Activated CD8-positive, alpha-beta memory T cell treated with anti-CD3 and anti-CD28 coated beads for 48 hours (primary cell): Measurements from ENCODE around the gene EGF.
"Not testable (repeated sequence)": the region's sequence is repeated elsewhere in the genome, so short reads cannot be mapped to it uniquely, and the experiment has no call there.

ENCODE experiments used
- DNase-seq, 3 experiments: peaks; one replicate each; pipeline ENCODE4 v3.0.0-alpha.2; 2020; ENCODE audit warnings: low read depth in 2 of 3, low spot score in 2 of 3

The EGF gene

DNA sequence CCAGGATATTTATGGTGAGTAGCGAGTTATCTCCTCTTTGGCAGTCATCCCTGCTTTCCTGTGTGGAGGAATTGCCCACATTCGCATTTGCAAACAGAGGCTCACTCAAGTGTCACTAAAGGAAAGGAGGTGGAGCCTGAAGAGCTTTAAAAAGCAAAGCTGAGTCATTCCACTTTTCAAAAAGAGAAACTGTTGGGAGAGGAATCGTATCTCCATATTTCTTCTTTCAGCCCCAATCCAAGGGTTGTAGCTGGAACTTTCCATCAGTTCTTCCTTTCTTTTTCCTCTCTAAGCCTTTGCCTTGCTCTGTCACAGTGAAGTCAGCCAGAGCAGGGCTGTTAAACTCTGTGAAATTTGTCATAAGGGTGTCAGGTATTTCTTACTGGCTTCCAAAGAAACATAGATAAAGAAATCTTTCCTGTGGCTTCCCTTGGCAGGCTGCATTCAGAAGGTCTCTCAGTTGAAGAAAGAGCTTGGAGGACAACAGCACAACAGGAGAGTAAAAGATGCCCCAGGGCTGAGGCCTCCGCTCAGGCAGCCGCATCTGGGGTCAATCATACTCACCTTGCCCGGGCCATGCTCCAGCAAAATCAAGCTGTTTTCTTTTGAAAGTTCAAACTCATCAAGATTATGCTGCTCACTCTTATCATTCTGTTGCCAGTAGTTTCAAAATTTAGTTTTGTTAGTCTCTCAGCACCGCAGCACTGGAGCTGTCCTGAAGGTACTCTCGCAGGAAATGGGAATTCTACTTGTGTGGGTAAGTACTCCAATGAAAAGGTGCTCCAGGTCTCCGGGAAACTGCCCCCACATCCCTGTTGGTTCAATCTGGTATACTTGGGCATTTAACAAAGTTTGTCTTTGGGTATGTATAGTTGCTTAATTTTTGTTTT, at the start of gene EGF:
Gene EGF, plus strand, starts transcription at position 178 of the 890 bp plus-strand sequence. Its CDS starts 453 bp downstream, at position 631.
- no peak for DNase-seq

DNA sequence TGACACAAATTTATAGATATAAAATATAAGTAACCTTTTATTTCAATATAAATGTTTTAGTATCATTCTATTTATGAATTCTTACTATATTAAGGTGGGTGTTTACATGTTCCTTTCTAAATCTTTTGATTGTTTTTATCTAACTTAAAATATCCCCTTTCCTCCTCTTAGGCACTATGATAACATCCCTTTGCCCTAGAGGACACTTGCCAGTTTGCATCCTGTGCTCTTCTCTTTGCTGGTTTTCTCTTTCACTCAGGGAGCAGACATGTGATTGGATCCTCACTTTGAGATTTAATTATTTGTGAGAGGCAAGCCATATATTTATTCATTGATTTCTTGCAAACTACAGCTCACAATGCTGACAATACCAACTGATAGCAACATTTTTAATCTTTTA, 48.5 kb upstream of the EGF start:
- DNase-seq, result no peak

DNA sequence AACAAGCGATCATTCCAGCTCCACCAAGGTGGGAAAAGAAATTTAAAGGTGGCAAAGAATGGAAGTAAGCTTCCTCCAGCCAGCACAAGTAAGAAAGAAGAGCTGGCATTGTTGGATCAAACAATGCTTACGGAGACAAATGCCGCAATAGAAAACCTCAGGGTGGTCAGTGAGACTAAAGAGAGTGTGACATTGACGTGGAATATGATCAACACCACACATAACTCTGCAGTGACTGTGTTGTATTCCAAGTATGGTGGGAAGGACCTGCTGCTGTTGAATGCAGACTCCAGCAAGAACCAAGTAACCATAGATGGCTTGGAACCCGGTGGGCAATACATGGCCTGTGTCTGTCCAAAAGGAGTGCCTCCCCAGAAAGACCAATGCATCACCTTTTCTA, 42.6 kb upstream of the EGF start:
- DNase-seq, result no peak

DNA sequence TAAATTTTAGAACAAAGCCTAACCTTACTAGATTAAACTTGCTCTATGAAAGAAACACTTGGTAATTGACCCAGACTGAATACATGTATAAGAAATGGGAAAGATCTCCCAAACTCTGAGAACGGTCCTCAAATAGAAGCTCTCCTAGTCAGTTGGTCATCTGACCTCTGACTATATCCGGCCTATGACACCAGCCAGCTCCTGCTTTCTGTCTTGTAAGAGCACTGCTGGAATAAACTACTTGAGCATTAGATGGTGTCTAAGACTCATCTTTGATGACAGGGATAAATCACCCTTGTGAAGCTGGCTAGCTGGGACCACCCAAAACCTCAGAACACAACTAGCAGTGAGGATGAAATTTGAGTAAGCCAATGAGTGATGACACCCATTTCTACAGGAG, 40.6 kb upstream of the EGF start:
- DNase-seq, result no peak

DNA sequence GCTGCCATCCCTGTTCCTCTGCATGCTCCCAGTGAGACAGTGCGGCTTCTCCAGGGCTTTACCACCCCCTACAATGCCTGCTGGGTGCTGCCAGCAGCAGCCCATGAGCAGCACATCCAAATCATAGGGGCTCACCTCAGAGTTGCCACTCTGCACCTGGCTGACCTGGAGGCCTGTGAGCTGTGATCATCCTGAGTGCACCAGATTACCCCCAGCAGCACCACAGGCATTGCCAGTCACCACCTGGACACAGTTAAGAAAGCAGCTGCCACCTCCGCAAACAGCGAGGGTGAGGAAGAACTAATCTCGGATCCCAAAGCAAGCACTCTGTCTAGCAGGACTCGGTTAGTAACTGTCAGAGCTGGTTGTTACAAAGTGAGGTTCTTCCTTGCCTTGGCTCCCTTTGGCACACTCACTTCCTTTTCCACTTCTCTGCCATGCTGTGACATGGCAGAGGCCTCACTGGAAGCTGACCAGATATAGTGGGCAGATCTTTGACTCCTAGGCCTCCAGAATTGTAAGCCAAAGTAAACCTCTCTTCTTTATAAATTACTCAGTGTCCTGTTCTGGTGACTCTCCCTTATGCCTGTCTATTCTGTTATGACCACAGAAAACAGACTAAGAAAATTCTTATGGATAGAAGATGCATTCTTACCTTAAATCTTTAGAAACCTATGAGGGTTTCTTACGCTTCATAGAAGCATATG, 39.6 kb upstream of the EGF start:
- DNase-seq, result no peak

DNA sequence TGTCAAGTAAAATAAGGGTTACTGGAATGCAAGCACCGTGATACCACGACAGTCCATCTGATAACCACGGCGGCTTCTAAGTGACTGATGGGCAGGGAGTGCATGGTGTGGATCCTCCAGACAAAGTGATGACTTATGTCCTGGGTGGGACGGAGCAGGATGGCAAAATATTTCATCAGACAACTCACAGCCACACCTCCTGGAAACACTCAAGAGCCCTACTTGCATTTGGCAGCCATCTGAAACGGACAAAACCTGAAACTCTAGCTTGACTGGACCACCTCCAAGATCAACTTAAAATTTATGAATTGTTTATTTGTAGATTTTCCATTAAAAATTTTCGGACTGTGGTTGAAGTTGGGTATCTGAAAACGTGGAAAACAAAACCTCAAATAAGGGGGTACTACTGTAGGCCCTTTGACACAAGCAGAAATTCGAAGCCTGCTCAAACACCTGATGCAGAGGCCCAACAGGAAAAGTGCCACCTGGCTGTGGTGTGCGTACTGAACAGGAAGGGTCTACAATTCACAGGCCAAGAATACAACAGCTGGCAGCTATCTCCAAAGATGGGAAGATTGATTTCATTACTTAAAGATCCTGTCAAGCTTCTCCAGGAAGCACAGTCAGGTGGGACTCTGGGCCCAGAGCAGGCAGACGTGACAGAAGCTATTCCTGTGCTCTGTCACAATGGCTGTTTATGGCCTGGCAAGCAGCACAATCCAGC, 38.7 kb upstream of the EGF start:
- no peak for DNase-seq

DNA sequence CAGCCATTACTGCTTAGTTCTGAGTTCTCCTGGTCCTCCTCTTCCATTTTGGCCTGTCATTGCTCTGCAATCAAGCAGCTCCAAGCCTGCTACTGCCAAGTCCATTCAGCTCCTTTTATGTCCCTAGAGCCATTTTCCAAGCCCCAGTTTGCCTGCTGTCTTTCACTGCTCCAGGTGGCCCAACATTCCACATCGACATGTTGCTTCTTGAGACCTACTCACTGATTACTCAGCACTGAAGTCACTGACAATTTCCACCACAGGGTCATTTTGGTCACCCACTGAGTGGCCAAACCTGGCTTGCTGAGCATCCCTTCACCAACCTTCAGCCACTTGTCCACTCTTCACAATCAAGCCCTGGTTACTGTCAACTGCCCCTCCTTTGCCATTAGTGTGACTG, 37.6 kb upstream of the EGF start:
- DNase-seq, result no peak

DNA sequence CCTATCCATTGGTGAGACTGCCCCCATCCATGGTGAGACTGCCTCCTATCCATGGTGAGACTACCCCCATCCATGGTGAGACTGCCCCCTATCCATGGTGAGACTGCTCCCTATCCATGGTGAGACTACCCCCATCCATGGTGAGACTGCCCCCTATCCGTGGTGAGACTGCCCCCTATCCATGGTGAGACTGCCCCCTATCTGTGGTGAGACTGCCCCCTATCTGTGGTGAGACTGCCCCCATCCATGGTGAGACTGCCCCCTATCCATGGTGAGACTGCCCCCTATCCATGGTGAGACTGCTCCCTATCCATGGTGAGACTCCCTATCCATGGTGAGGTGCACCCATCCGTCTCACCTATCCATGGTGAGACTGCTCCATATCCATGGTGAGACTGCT, 37.1 kb upstream of the EGF start:
- DNase-seq, result not testable (repeated sequence)

DNA sequence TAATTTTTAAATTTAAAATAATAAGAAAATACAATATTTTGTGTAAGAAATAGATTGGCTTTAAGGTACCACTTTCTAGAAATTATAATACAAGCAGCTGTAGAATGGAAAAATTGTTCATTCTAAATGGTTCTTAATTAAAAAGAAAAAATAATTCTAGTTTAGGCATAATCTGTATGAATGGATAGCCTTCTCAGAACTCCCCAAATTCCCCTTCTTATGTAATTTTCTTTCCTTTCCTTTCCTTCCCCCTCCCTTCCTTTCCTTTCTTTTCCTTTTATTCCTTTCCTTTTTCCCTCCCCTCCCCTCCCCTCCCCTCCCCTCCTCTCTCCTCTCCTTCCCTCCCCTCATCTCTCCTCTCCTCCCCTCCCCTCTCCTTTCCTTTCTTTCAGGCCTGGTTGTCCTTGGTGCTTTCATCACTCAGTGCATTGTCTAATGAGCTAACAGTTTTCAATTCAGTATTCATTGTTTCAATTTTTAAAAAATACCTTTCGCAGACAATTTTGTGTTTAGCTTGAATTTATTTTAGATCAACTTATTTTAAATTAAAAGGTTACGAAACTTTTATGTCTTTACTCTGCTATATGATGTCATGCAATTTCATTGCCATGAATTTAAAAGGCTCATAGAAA, 35.9 kb upstream of the EGF start:
- DNase-seq, result no peak

DNA sequence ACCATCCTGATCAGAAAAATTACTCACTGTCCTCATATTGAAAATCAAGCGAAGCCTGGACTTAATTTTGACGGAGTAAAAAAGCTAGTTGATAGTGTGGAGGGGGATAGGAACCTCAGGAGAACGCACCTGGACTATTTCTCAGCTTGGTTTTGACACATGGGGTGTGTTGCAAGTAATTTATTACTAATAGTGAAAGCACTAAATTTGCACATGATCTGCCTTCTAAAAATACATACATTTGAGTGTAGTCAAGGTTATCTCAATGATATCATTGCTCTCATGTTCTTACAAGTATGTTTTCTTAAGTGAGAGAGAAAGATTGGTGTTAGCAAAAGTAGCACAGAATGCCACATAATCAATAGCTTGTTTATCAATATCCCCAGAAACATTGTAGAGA, 35.3 kb upstream of the EGF start:
- DNase-seq, result no peak

DNA sequence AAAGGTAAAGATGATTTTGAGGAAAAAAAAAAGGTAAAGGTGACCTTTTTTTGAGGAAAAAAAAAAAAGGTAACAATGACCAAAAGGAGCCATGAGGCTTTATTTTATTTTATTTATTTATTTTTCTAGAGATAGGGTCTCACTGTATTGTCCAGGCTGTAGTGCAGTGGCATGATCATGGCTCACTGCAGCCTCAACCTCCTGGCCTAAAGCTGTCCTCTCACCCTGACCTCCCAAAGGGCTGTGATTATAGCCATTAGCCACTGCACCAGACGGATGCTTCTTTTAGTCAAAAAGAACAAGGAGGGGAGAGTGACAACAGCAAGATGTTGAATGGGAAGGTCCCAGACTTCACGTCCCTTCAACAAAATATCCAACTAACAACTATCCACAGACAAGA, 34.3 kb upstream of the EGF start:
- DNase-seq, result no peak

DNA sequence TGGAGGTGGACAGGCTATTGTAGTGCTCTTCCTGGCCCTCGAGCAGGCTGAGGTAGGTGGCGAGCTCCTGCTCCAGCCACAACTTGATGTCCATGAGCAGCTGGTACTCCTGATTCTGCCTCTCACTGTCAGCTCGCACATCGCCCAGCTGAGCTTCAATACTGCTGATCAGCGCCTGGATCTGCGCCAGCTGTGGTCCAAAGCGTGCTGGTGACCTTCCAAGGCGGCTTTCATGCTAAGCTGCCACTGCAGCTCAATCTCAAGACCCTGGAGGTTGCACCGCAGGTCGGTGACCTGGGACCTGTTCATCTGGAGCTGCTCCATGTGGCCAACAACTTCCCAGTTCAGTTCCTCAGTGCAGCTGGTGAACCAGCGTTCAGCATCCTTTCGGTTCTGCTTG, 33.6 kb upstream of the EGF start:
- no peak for DNase-seq

DNA sequence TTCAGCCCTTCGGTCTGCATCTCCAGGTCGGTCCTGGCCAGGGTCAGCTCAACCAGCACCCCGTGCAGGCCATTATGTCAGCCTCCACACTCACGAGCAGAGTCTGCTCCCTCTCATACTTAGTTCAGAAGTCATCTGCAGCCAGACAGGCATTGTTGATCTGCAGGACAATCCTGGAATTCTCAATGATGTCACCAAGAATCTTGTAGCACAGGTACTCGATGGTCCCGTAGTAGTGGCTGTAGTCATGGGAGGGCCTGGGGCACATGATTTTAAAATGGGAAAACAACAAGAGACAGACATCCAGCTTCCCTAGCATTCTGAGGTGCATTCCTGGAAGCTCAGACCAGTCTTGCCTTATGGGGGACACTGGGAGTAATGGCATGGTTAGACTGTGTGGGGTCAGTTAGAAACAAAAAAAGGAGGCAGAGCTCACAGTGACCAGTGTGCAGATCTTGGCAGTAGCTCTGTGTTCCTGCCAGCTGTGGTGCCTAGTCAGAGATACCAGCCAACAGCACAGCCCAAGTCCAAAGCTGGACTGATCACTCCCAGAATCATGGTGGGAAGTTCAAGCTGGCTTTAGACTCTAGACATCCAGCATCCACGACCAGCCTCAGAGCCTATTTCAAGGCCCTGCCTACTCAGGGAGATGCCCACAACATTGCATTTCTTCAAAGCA, 32.9 kb upstream of the EGF start:
- no peak for DNase-seq

DNA sequence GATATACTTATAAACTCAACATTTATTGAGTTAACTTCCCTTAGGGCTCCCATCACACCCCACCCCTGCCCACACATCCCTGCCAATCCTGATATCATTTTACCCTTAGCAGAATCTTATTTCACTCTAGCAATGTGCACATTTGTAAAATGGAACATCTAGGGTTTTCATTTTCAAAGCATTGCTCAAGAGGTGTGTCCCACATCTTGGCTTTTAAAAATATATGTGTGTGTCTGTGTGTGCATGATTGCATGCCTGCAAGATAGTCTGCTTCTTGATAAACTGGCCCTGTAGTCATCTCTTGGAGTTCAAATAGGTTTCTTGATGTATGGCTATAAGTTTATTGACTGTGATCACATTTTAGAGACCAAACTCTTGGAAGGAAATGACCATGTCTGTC, 26.4 kb upstream of the EGF start:
- no peak for DNase-seq

DNA sequence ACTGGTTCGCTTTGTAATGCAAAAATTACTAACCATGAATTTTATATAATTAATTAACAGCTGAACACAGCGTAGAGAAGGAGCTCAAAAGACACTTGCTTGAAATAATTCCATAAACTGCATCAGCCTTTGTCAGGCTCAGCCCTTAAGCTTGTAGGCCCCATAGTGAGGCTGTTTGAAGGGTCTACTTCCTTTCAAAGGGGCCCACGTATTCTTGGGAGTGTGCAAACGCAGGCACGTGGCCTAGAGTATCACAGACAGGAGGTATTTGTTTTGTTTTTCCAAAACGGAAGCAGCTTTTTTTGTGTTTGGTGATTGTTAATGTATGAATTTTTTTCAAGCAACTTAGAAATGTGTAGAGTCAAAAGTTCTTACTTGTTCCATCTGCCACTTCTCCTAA, 25.6 kb upstream of the EGF start:
- no peak for DNase-seq

DNA sequence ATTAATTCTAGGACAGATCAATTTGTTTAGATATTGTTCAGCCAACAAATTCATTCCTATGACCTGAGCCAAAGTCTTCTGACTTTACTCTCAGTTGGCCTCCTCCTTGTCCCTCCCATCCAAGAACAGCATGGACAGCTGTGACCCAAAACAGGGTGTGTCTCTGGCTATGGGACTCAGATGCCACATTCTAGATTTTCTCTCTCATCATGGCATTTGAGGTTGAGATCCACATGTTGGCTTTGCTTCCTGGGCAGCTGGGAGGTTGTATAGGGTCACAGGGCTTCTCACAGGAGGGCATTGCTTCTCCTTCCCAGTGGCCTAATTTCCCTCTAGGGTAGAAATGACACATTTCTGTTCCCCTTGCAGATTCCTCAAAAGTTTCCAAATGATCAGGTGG, 22.6 kb upstream of the EGF start:
- no peak for DNase-seq

DNA sequence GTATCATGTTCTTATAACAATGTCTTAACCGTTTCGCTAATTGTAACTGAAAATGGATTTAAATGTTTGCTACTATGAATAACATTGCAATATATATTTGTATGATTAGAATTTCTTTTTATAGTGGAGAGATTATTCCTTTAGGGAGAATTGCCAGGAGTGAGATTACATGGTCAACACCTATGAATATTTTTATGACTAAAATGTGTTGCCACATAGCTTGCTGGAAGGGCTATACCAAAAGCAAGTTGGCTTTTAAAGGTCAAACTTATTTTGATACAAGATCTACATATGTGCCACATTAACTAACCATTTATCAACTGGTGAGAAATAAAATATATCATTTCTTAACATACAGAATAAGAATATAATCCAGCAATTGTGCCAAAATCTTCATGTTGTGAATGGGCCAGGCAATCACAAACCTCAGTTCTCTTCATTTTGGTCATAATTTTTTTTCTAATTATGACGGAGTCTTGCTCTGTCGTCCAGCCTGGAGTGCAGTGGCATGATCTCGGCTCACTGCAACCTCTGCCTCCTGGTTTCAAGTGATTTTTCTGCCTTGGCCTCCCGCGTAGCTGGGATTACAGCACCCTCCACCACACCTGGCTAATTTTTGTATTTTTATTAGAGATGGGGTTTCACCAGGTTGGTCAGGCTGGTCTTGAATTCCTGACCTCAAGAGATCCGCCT, 10.0 kb upstream of the EGF start:
- DNase-seq, result no peak

DNA sequence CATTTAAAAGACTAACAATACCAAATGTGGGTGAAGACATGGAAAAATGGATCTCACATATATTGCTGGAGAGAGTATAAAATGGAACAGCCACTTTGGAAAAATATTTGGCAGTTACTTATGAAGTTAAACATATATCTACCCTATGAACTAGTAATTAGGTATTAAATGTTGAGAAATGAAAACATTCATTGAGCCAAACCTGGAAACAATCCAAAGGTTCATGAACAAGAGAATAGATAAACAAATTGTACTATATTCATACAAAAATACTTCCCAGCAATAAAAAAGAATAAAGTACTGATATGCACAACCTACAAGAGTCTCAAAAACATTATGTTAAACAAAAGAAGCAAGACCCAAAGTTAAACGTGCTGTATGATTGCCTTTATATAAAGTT, 4.0 kb upstream of the EGF start:
- no peak for DNase-seq

DNA sequence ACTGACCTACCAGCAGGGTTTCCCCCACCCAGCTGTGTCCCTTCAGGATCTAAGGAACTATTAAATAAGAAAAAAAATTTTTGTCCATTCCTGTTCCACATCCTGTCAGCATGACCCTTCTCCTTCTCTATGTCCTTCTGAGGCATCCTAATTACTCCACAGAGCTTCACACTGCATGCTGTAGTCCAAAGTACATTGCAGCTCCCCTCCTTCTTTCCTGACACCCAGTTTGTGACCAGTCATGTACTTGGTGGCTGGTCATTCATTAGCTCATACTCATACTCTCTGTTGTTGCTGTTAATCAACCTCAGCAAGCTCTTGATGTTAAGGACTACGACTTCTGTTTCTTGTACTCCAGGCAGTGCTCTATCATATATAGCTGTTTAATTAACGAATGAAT, 2.4 kb upstream of the EGF start:
- no peak for DNase-seq

DNA sequence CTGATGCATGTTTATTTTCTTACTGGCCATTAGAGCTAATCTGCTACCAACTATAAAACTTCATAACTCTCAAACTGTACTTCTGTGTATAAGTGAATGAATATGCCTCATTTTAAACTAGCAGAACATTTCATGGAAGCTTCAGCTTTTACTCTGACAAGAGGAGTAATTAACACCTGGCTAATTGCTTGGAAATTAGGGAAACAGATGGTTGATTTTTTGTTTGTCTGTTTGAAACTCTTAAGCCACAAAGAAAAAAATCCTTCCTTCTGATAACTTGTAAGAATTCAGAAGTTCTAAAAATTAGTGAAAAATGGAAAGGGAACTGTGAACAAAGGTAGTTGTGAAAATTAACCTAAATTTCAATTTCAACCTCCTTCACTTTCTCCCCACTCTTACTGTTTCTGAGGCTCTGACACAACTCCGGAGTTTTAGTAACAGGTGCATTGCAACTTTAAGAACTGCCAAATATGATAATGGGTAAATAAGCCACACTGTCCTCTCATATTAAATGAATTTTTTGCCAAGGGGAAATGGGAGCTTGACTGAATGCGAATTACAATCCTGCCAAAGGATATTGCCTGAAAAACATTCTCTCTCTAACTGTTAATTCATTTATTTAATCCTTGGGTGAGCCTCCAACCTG, 1.0 kb downstream of the EGF start:
- no peak for DNase-seq
